KOPT-K1 (cell line): ENCODE data around the gene MB21D2.

ENCODE experiments used
- H3K27ac ChIP-seq: fragments of 200-600 bp; sonication (generic); 2 replicates; pipeline ENCODE4 v1.5.1; 2016; ENCODE audit warnings: antibody characterized with exemption, mild to moderate bottlenecking, low read depth, low read length; ENCODE audit not compliant: poor library complexity, severe bottlenecking
- H3K36me3 ChIP-seq: fragments of 200-600 bp; sonication (generic); 2 replicates; pipeline ENCODE4 v1.5.1; 2017; ENCODE audit warnings: antibody characterized with exemption, mild to moderate bottlenecking, low read length, moderate library complexity; ENCODE audit not compliant: insufficient read depth
- H3K9me3 ChIP-seq: fragments of 200-600 bp; sonication (generic); 2 replicates; pipeline ENCODE4 v1.5.1; 2017; ENCODE audit warnings: antibody characterized with exemption, low read length, mild to moderate bottlenecking; ENCODE audit not compliant: insufficient read depth, poor library complexity, severe bottlenecking

Gene MB21D2

GRCh38 chr3:192830291-192831110 lies 87.2 kb downstream of the MB21D2 start:
- no peaks in the 10 kb centered on the region for H3K9me3 ChIP-seq
- no peak overlapping the region for H3K27ac ChIP-seq
- H3K36me3 ChIP-seq, result no peaks in the 10 kb centered on the region

DNA sequence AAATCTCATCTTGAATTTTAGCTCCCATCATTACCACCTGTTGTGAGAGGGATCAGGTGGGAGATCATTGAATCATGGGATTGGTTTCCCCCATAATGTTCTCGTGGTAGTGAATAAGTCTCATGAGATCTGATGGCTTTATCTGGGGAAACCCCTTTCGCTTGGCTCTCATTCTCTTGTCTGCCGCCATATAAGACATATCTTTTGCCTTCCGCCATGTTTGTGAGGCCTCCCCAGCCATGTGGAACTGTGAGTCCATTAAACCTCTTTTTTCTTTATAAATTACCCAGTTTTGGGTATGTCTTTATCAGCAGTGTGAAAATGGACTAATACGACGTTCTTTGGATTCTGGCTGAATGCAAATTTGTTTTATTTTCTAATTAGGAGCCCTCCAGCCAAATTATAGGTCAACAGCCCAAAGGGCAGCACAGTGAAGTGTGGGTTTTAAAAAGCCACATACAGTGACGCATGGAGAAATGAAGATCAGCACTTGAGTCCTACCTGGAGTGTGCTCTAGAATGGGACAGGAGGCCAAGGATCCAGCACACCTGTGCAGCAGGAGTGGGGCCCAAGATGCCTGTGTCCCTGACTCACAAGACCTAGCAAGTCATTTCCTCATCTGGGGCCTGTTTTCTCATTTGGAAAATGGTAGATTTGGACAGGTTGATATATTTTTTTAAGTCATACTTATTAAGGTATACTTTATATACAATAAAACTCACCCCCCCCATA lies 89.6 kb downstream of the MB21D2 start:
- Histone ChIP-seq H3K36me3 (no peaks in the 10 kb centered on the region), H3K27ac (no peak overlapping the region), H3K9me3 (no peaks in the 10 kb centered on the region)

DNA sequence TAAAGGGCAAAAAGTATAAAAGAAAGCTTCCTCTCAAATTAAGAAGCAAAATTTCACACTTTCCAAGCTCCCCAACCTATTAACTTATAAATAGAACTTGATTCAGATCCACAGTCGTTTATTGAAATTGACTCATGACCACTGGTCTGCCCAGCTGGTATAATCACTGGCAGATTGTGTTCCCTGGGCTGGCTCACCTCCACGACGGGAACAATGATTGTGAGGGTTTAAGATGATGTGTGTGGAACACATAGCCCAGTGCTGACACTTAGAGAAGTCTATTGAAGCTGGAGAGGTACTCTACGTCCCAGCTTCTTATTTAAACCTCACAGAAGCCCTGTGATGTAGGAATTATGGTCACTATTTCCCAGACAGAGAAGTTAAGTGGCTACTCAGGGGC lies 90.4 kb downstream of the MB21D2 start:
- no peaks in the 10 kb centered on the region for H3K36me3 ChIP-seq
- no peak overlapping the region for H3K27ac ChIP-seq
- no peaks in the 10 kb centered on the region for H3K9me3 ChIP-seq

DNA sequence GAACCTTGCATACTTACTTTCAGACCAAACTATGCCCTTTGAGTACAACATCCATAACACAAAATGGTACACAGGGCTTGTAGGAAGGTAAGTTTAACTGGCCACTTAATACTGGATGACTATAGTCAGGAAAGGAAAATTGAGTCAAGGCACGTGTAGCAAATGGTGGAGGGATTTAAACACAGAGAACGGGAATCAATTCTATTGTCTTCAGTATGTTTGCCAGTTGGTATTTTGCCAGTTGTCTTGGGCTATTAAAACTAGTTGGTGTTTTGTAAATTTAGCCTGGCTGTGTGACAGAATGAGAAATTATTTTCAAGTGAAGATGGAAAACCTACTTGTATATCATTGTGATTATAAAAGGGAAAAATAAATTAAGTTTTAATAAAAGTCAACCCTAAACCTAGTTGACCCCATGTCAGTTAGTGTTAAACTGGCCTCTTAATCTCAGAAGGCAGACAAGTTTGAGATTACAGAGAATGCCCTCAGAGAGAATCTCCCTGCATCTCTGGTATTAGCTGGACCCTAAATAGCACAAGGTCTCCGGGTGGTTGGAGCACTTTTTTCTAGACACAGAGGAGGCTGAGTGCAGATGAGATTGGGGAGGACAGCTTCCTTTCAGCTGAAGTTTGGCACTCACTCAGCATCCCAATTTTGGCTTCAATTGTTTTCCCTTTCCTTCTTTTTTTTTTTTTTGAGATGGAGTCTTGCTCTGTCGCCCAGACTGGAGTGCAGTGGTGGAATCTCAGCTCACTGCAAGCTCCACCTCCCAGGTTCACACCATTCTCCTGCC lies 91.2 kb downstream of the MB21D2 start:
- Histone ChIP-seq H3K27ac (no peak overlapping the region), H3K9me3 (no peaks in the 10 kb centered on the region), H3K36me3 (no peaks in the 10 kb centered on the region)

DNA sequence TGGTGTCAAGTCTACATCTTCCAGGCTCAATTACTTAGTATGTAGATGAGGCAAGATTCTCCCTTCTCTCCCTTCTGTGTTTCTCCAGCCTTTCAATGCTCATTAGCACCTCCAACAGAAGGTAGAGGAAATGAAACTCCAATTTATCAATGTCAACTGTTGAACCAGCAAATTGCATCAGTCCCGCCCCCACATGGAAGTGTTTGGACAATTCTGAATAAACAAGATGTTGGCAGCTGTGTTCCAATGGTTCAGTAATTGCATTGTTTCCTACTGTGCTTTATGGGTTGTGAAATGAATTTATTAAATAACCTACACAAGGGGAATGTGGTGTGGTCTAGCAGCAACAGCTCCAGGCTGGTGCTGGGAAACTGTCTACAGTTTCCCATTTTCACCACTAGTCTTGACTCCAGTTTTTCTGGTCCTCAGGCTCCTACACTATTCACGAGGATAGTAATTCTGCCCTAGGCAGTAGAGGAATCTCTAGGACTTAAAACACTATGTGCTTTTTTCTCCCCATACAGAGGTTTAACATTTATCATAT lies 91.9 kb downstream of the MB21D2 start:
- no peaks in the 10 kb centered on the region for H3K36me3 ChIP-seq
- no peaks in the 10 kb centered on the region for H3K9me3 ChIP-seq
- H3K27ac ChIP-seq, result no peak overlapping the region

DNA sequence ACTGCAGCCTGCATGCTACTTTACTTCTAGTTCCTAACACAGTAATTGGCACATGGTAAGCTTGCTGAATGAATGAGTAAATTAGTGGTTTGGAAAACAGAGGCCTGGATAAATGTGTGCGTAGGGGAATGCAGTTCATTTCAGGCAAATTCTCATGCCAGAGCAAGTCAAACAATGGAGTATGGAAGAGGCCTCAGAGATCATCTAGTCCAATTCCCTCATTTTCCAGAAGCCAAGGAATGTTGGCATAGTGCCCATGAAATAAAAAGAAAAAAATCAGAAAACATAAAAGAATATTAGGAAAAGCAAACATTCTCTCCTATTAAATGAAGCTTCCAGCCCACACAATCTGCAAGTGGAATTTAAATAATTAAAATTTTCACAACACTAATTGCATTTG lies 92.4 kb downstream of the MB21D2 start:
- H3K9me3 ChIP-seq, result no peaks in the 10 kb centered on the region

DNA sequence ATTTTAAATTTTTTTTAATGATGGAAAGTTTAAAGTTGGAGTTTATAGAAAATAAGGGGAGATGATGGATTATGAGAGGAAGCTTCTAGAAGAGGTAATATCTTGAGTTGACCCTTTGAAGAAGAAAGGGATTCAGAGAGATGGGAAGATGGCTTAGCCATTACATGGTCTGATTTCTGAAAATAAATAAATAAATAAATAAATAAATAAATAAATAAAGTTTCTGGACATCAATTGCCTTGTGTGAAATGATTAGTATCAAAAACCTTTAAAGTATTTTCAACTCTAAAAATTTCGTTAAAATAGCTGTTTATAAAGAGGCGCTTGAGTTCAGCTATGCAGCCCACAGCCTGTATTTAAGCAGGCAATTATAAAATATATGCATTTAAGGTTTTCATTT lies 93.3 kb downstream of the MB21D2 start:
- Histone ChIP-seq H3K9me3 (no peaks in the 10 kb centered on the region), H3K36me3 (no peaks in the 10 kb centered on the region), H3K27ac (no peak overlapping the region)

More for the DNA sequence above, 92.4 kb downstream of the MB21D2 start:
- Histone ChIP-seq H3K36me3 (no peaks in the 10 kb centered on the region), H3K27ac (no peak overlapping the region)

DNA sequence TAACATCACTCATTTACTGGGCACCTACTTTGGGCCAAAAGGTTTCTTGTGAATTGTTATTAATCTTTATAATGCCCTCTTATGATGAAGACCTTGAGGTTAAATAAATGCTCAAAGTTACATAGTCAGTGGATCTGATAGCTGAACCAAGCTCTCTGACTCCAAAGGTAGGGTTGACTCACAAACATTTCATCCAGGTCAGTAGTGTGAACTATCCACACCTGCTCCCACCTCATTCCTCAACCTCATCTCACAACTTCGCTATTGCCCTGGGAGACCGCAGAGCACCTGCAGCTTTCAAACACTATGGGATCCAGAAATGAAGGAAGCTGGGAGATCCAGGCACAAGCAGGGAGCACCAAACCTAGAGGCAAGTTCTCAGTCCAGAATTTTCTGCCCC lies 96.5 kb downstream of the MB21D2 start:
- Histone ChIP-seq H3K27ac (no peak overlapping the region), H3K9me3 (no peaks in the 10 kb centered on the region), H3K36me3 (no peaks in the 10 kb centered on the region)

- Histone ChIP-seq H3K27ac (no peak overlapping the region), H3K9me3 (no peaks in the 10 kb centered on the region), H3K36me3 (no peaks in the 10 kb centered on the region)
Measured at GRCh38 chr3:192820161-192820560, 97.5 kb downstream of the MB21D2 start.

GRCh38 chr3:192819001-192819569 lies 98.6 kb downstream of the MB21D2 start:
- Histone ChIP-seq H3K27ac (no peak overlapping the region), H3K36me3 (no peaks in the 10 kb centered on the region)

DNA sequence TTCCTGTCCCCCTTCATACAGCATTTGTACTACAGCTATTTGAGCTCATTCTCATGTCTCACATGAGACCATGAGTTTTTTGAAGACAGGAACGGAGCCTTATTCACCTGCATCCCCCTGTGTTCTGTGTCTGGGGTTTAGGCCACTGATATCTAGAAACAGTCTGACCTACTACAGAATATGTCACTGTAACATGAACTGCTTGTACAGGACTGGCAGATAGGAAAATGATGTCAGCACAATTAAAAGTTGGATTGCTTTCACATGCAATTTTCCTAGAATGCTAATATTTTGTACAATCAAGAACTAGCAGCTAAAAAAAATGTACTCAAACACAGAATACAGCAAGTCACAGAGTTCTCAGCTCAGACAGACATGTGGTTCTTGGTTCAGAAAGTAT lies 99.5 kb downstream of the MB21D2 start:
- Histone ChIP-seq H3K27ac (no peak overlapping the region), H3K9me3 (no peaks in the 10 kb centered on the region), H3K36me3 (no peaks in the 10 kb centered on the region)

More at GRCh38 chr3:192819001-192819569, 98.6 kb downstream of the MB21D2 start:
- no peaks in the 10 kb centered on the region for H3K9me3 ChIP-seq

DNA sequence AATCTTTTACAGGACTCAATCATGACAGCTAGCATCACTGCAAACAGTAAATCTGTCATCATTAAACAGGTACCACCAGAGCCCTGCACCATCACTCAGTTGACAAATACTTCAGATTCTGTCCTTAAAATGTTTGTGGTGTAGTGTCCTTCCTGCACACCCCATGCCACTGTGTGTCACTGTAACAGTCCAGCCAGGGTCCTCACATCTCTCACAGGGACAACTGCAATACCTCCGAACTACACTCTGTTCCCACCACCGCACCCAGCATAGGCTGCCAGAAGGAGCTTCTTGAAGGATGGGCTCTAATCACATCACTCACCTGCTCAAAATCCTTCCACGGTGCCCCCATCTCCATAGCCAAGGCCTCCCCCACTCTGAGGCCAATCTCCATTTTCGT lies 100.2 kb downstream of the MB21D2 start:
- no peak overlapping the region for H3K27ac ChIP-seq
- no peaks in the 10 kb centered on the region for H3K36me3 ChIP-seq
- no peaks in the 10 kb centered on the region for H3K9me3 ChIP-seq

GRCh38 chr3:192817053-192817452 lies 100.6 kb downstream of the MB21D2 start:
- no peaks in the 10 kb centered on the region for H3K9me3 ChIP-seq
- no peak overlapping the region for H3K27ac ChIP-seq

GRCh38 chr3:192816351-192816750 lies 101.3 kb downstream of the MB21D2 start:
- H3K36me3 ChIP-seq, result no peaks in the 10 kb centered on the region
- no peak overlapping the region for H3K27ac ChIP-seq
- no peaks in the 10 kb centered on the region for H3K9me3 ChIP-seq

More at GRCh38 chr3:192817053-192817452, 100.6 kb downstream of the MB21D2 start:
- no peaks in the 10 kb centered on the region for H3K36me3 ChIP-seq
